Stimulated activated CD4-positive, alpha-beta T cell treated with anti-CD3 and anti-CD28 coated beads, TNF-alpha, amount 100 ng/mL, for 48 hours (primary cell): ENCODE data around the gene PKMYT1.

ENCODE experiments used
- DNase-seq, 3 donors: peaks; one replicate each; pipeline ENCODE4 v3.0.0-alpha.2; 2020; ENCODE audit warnings: low read depth in 3 of 3

PKMYT1 gene

GRCh38 chr16:2996298-2996697, 16.1 kb upstream of the PKMYT1 start:
- DNase-seq = no peak

- no peak for DNase-seq
These were observed 12.3 kb upstream of the PKMYT1 start for GRCh38 chr16:2992383-2993081.

DNA sequence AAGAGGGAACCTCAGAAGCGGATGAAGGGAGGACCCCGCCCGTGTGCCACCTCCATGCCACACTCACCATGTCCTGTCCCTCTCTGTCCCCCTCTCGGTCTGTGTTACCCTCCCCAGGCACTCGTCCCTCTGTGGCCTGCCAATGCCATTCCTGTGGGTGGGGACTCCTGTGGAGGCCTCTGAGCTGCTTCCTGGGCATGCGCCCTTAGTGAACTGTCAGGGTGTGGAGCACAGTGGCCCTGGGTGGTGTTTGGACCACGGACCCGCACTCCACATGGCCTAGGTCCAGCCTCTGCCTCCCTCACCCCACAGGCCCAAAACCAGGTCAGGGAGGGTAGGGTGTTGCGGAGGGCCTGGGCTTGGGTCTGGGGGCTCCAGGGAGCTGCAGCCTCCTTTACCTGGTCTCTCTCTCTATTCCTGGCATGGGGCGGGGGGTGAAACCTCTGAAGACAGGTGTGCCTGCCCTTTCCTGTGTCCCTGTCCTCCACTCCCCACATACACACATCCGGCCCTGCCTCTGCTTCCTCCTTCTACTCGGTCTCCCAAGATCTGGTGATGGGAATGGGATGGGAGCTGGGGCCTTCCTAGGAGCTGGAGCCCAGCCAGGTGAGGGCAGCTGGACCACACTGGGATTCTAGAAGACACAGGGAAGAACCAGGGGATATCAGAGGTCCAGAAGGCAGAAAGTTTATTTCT, 11.5 kb upstream of the PKMYT1 start:
- DNase-seq = no peak

DNA sequence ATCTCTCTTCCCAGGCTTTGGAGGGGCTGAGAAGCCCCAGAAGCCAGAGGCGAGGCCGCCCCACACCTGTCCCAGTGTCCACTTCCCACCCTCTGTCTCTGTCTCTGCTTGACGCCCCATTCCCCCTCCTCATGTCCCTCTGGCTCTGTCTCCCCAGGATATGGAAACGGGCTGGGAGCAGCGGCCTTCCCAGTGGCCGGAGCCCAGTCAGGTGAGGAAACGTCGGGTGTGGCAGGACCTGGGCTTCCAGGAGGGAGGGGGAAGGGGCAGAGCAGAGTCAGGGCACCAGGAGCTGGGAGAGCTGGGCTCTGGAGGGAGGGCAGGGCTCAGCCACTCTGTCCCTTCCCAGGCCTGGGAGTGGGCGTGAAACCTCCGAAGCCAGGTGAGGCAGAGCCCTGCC, 10.6 kb upstream of the PKMYT1 start:
- DNase-seq = no peak

DNA sequence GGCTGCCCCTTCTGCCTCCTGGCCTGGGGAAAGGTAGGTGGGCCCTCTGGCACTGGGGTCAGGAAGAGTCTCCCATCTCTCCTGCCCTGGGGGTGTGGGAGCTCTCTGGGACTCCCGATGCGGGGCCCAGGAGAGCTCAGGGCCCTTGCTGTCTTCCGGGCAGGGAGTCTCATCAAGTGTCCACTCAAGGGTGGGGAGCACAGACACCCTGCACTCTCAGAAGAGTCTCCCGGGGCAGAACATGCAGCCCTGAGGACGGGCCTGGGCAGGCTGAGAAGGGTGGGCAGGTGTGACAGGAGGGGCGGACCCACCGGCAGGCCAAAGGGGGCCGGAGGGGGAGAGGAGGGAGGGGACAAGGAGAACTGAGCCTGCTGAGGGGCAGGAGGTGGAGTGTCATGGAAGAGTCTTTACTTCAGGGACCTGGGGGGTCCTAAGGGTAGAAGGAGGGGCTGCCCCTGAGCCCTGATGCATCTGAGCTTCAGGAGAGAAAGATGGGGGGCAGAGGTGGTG, 8.4 kb upstream of the PKMYT1 start:
- DNase-seq = no peak

DNA sequence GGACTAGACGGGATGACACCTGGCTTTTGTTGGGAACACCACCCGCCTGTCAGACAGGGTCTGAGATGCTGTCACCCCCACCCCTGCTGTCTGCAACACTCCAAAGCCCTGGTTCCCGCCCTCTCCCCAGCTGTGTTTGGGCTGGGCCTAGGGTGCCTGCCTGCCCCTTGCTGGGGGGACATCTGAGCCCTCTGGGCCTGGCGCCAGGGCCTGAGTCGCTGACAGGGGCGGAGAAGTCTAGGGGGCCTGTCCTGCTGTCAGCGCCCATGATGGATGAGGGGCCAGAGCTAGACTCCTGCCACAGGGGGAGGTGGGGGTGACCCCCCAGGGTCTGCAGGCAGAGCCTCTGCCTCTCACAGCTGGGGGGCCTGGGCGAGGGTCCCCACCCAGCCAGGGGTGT, 7.6 kb upstream of the PKMYT1 start:
- DNase-seq = no peak

DNA sequence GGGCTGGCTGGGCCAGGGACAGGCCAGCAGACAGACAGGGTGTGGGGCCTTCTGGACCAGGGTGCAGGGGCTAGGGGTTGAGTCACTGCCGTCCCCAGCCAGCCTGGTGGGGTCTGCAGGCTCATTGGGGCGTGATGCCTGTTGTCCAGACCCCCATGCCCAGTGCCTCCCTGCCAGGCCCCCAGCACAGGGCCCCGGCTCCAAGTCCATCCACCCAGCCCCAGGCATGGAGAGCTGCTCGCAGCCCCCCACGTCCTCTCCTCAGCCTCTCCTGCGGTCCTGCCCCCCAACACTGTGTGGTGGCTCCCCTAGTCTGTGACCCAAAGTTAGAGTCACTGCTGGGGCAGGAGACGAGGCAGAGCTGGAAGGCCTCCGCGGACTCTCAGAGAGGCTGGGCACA, 7.0 kb upstream of the PKMYT1 start:
- DNase-seq = no peak

GRCh38 chr16:2986623-2987188, 6.5 kb upstream of the PKMYT1 start:
- no peak for DNase-seq

DNA sequence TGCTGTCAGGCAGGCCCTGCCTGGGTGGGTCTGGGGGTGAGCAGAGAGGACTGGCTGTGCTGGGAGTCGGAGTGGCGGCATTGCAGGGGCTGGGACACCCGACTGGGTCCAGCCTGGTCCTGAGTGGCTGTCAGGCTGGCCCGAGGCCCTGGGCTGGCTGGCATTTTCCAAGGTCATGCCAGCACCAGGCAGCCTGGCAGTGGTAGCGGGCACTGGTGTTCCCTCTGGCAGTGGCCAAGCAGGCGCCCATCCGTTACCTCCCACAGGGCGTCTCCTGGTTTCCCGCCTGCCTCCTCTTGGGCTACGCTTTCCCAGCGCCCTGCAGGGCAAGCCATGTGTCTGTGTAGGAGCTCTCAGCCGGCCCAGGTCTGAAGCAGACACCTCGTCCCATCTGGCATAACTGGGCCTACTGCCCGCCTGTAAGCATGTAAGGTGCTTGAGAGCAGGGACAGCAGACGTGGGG, 5.7 kb upstream of the PKMYT1 start:
- no peak for DNase-seq

- no peak for DNase-seq
These were observed 5.2 kb upstream of the PKMYT1 start for GRCh38 chr16:2985462-2985861.

- DNase-seq = peak; percentile 56 to 70 (median 66)
These were observed 3.5 kb upstream of the PKMYT1 start for GRCh38 chr16:2983706-2984136.

GRCh38 chr16:2982402-2982801, 2.2 kb upstream of the PKMYT1 start:
- DNase-seq = no peak

GRCh38 chr16:2981899-2982250, 1.6 kb upstream of the PKMYT1 start:
- no peak for DNase-seq

DNA sequence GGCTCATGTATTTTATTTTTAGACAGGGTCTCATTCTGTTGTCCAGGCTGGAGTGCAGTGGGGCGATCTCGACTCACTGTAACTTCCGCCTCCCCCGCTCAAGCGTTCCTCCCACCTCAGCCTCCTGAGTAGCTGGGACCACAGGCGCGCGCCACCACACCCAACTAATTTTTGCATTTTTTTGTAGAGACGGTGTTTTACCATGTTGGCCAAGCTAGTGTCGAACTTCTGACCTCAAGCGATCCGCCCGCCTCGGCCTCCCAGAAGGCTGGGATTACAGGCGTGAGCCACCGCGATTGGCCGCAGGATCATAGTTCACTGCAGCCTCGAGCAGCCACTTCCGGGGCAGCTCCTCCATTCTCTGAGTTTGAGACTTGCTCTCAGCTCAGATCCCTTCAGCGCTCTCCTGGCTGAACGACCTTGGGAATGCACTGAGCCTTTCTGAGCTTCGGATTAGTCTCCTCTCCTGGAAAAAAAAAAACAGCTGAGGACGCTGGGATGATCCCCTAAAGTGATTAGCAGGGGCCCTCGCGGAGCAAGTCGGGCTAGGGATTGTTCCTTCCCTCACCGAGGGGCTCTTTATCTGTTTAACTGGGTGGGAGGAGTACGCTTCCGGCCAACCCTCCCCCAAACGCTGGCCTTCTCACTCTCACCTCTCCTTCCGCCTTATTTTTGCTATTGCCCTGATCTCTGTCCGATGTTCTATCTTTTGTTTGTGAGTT, 1.1 kb upstream of the PKMYT1 start:
- DNase-seq = no peak

DNA sequence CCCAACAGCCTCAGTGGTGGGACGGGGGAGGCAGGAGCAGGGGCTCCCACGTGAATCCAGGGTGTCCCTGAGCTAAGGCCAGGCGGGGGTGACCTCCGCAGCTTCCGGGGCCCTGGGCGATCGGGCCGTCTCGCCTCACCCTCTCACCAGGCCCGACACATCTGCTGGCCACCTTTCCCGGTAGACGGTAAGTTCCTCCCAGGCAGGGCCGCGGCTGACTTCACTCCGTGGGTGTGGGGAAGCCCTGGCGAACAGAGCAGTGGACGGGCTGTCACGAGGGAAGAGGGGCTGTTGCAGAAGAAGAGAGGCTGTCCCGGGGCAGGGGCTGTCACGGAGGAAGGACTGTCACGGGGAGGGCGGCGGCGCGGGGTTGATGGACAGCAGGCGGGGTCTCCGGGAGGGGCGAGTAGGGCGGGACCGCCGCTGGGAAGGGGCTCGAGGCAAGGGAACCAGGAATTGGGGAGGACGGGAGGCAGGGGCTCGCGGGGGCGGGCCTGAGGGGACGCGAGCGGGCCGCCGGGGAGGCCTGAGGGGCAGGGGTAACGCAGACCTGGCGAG, 498 bp downstream of the PKMYT1 start:
- DNase-seq = no peak

DNA sequence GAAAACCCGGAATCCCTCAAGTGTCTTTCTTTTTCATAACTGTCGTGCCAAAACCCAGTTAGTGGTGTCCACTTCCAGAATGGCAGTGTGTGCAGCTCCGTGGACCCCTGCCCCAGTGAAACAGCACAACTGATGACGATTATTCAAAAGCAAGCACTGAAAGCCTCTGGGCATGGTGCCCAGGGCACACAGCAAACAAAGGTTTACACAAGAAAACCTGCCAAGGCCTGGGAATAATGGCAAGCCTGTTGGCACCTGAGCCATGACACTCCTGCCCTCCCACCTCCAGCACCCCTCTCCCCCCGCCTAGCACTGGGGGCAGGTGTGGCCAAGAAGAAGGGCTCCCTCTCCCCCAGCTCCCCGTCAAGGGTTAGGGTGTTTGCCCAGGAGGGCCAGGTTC, 2.8 kb downstream of the PKMYT1 start:
- no peak for DNase-seq

DNA sequence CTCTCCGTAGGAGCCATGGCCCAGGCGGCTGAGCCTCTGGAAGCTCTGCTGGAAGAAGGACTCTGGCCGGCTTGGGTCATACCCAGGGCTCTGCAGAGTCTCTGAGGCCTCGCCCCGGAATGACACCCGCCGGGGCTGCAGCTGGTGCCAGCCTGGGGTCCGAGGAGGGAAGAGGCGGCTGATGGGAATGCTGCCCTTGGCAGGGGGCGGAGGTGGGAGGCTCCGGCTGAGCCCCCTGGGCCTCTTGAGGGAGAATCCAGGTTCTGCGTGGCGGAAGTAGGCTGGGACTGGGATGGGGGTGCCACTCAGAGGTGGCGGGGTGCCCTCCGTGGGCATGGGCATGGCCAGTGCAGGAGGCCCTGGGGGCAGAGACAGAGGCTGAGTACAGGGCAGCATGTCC, 3.6 kb downstream of the PKMYT1 start:
- no peak for DNase-seq

DNA sequence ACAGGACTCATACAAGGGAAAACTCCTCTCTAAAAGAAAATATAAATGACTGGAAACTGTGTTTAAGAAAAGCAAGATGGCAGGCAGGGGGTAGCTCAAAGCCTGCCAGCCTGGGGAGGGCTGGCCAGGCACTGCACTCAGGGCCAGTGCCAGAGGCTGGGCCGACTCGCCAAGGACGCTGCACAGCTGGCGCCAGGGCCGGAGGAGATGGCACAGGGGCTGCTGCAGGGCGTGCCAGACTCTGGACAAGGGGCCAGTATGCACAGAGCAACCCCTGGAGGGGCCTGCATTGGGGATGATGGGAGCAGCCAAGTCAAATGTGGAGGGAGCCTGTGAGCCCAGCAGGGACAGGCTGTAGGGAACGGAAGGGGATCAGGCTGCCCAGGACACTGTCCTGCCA, 4.0 kb downstream of the PKMYT1 start:
- no peak for DNase-seq

- no peak for DNase-seq
These were observed 5.0 kb downstream of the PKMYT1 start for GRCh38 chr16:2975161-2975795.

GRCh38 chr16:2974319-2975056, 5.8 kb downstream of the PKMYT1 start:
- no peak for DNase-seq
